ENCODE results near the gene CCP110. TPM values are rescaled to one million over a fixed set of nuclear protein-coding genes. Genes with fewer than 3 reads are reported as not detected.
A peak's percentile ranks its signal among the peaks of the same experiment; 100 is the strongest.

CCP110 gene
- total and polyA plus RNA-seq, 2 of the 13 experiments (the other 11 are each of a cell fraction or from before 2014, with no cell fraction given), result 10.0 to 11.1 TPM

DNA sequence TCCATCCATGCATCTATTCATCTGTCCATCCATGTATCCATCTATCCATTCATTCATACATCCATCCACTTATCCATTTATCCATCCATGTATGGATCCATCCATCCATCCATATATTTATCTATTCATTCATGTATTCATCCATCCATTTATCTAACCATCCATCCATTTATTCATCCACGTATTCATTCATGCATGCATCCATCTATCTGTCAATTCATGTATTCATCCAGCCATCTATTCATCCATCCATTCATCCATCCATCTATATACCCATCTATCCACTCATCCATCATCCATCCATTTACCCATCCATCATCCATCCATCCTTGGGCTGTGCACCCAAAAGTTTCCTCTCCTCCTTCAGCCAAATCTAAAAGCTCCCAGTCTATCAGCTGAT lies 45.2 kb upstream of the CCP110 start:
- H3K27ac ChIP-seq (ENCODE audit: extremely low read length, insufficient read depth, low read length), result no peak overlapping the region
- DNase-seq (ENCODE audit: low spot score) (no peak), ATAC-seq (no peak), FAIRE-seq (no peak)
- H3K4me1 ChIP-seq (ENCODE audit: insufficient read depth, low read length), result peaks cover 33% of the 10 kb centered on the region
- 2% methylated on average over 1 of the region's 1 CpG for WGBS (ENCODE audit: low lambda C conversion rate)
- no peaks in the 10 kb centered on the region for H4K20me1 ChIP-seq (ENCODE audit: insufficient read depth, low read length)
- ChIA-PET POLR2A (no interaction called here), CTCF (ENCODE audit: low intra/inter-chr PET ratio, low total read pairs) (no interaction called here)
- H3K36me3 ChIP-seq (replicated peaks in 1 of 2; ENCODE audit: control insufficient read depth in 1 of 2, insufficient read depth in 2 of 2, low read length in 2 of 2), result no peaks in the 10 kb centered on the region
- intact Hi-C loops (cut with micrococcal nuclease; ENCODE audit: unreplicated experiment), result no loop called here
- no peak overlapping the region for H2AFZ ChIP-seq (ENCODE audit: low read length)
- peaks cover 1 to 11% of the 10 kb centered on the region in 2 experiments; a peak in 3 of 5 replicates for H3K27me3 ChIP-seq (ENCODE audit: control insufficient read depth in 1 of 2, insufficient read depth in 2 of 2, low read length in 2 of 2)
- H3K4me2 ChIP-seq (ENCODE audit: low read depth, low read length), result no peak overlapping the region
- no TSS peak for BruUV-seq (replicated peaks)
- H3K4me3 ChIP-seq (replicated peaks in 1 of 3; ENCODE audit: insufficient read depth in 1 of 3, low read depth in 2 of 3, low read length in 3 of 3), result no peak overlapping the region
- no peak overlapping the region for H3K9ac ChIP-seq (ENCODE audit: insufficient read depth, low read depth, low read length)
- TF ChIP-seq FOXP1 (IDR thresholded peaks at IDR 0.05) (0 out of 2 replicates have a peak, but pooled peaks have one; percentile 16), FOXP1 (CRISPR knock-in tag; IDR thresholded peaks at IDR 0.05) (no peak), JUNB (CRISPR knock-in tag; IDR thresholded peaks at IDR 0.05; ENCODE audit: borderline replicate concordance) (peak; percentile 24; the same call in 1 of the 2 replicates), NBN (conservative IDR thresholded peaks at IDR 0.05) (0 out of 2 replicates have a peak, but pooled peaks have one; percentile 55), ZNF34 (CRISPR knock-in tag; IDR thresholded peaks at IDR 0.05; ENCODE audit: borderline replicate concordance) (no peak), ZNF776 (CRISPR knock-in tag; IDR thresholded peaks at IDR 0.05) (no peak)
- TF ChIP-seq, protein P1, sequence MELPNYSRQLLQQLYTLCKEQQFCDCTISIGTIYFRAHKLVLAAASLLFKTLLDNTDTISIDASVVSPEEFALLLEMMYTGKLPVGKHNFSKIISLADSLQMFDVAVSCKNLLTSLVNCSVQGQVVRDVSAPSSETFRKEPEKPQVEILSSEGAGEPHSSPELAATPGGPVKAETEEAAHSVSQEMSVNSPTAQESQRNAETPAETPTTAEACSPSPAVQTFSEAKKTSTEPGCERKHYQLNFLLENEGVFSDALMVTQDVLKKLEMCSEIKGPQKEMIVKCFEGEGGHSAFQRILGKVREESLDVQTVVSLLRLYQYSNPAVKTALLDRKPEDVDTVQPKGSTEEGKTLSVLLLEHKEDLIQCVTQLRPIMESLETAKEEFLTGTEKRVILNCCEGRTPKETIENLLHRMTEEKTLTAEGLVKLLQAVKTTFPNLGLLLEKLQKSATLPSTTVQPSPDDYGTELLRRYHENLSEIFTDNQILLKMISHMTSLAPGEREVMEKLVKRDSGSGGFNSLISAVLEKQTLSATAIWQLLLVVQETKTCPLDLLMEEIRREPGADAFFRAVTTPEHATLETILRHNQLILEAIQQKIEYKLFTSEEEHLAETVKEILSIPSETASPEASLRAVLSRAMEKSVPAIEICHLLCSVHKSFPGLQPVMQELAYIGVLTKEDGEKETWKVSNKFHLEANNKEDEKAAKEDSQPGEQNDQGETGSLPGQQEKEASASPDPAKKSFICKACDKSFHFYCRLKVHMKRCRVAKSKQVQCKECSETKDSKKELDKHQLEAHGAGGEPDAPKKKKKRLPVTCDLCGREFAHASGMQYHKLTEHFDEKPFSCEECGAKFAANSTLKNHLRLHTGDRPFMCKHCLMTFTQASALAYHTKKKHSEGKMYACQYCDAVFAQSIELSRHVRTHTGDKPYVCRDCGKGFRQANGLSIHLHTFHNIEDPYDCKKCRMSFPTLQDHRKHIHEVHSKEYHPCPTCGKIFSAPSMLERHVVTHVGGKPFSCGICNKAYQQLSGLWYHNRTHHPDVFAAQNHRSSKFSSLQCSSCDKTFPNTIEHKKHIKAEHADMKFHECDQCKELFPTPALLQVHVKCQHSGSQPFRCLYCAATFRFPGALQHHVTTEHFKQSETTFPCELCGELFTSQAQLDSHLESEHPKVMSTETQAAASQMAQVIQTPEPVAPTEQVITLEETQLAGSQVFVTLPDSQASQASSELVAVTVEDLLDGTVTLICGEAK (IDR thresholded peaks at IDR 0.05), result no peak
- TF ChIP-seq, protein P1 (CRISPR knock-in tag; IDR thresholded peaks at IDR 0.05), result no peak
- H3K9me3 ChIP-seq (ENCODE audit: low read length), result no peaks in the 10 kb centered on the region
- in situ Hi-C loops (cut with HindIII; ENCODE audit: extremely low pct_ligation_motif_present, low pct_unique_long_range_greater_than_20kb), result no loop called here
- H3K79me2 ChIP-seq (ENCODE audit: insufficient read depth, low read length), result no peaks in the 10 kb centered on the region
